NCI-H2081 treated with DMSO at 0.1 percent for 48 hours (cell line): Measurements from ENCODE around the gene CD81.

Source experiments
- DNase-seq: peaks from one replicate; lab custom pipeline; 2025; lab: John Stamatoyannopoulos, UW

Gene CD81

GRCh38 chr11:2421226-2421994 lies 44.3 kb downstream of the CD81 start:
- no peak for DNase-seq

GRCh38 chr11:2421996-2422395 lies 44.9 kb downstream of the CD81 start:
- no peak for DNase-seq

GRCh38 chr11:2422461-2423156 lies 45.5 kb downstream of the CD81 start:
- no peak for DNase-seq

GRCh38 chr11:2423157-2424025 lies 46.3 kb downstream of the CD81 start:
- DNase-seq, result no peak

- DNase-seq, result no peak
These were observed 47.8 kb downstream of the CD81 start for GRCh38 chr11:2424811-2425495.

GRCh38 chr11:2425506-2425905 lies 48.4 kb downstream of the CD81 start:
- no peak for DNase-seq

GRCh38 chr11:2426221-2426620 lies 49.1 kb downstream of the CD81 start:
- no peak for DNase-seq

- DNase-seq, result no peak
These were observed 49.9 kb downstream of the CD81 start for GRCh38 chr11:2426826-2427521.

- DNase-seq, result no peak
These were observed 50.7 kb downstream of the CD81 start for GRCh38 chr11:2427721-2428321.

- no peak for DNase-seq
These were observed 51.2 kb downstream of the CD81 start for GRCh38 chr11:2428322-2428795.

- no peak for DNase-seq
These were observed 54.3 kb downstream of the CD81 start for GRCh38 chr11:2431395-2431794.

- DNase-seq, result no peak
These were observed 55.1 kb downstream of the CD81 start for GRCh38 chr11:2432171-2432621.

GRCh38 chr11:2432628-2433071 lies 55.5 kb downstream of the CD81 start:
- DNase-seq, result no peak

GRCh38 chr11:2433106-2433925 lies 56.2 kb downstream of the CD81 start:
- no peak for DNase-seq

GRCh38 chr11:2434008-2434407 lies 56.9 kb downstream of the CD81 start:
- no peak for DNase-seq

- no peak for DNase-seq
These were observed 57.6 kb downstream of the CD81 start for GRCh38 chr11:2434506-2435255.

- no peak for DNase-seq
These were observed 58.3 kb downstream of the CD81 start for GRCh38 chr11:2435288-2436012.

GRCh38 chr11:2436013-2436520 lies 59.0 kb downstream of the CD81 start:
- no peak for DNase-seq
